SK-N-SH (cell line): ENCODE measurements around the gene ZNF438. TPM values are rescaled to one million over a fixed set of nuclear protein-coding genes. Genes with fewer than 3 reads are reported as not detected.

Source experiments
- ELF1 ChIP-seq: IDR thresholded peaks from 2 replicates; pipeline ENCODE4 v1.4.0; 2012
- EZH2phosphoT487 ChIP-seq: fragments of 200-600 bp; sonication (generic); IDR thresholded peaks from 2 replicates; pipeline ENCODE4 v1.6.1; 2017; ENCODE audit warnings: low read depth, mixed run types, mild to moderate bottlenecking, antibody characterized with exemption, moderate library complexity, borderline replicate concordance
- FOXJ3 ChIP-seq: sonication (generic); formaldehyde crosslinking; IDR thresholded peaks from 2 replicates; pipeline ENCODE4 v1.5.1; 2020; ENCODE audit warnings: mild to moderate bottlenecking, missing genetic modification reagents
- FOXM1 ChIP-seq: IDR thresholded peaks from 2 replicates; pipeline ENCODE4 v1.4.0; 2012; ENCODE audit warnings: low read depth, mild to moderate bottlenecking
- GABPA ChIP-seq: IDR thresholded peaks from 2 replicates; pipeline ENCODE4 v1.4.0; 2012; ENCODE audit warnings: low read depth, mild to moderate bottlenecking
- GATA2 ChIP-seq: sonication (generic); formaldehyde crosslinking; IDR thresholded peaks from 2 replicates; pipeline ENCODE4 v1.5.0; 2020; ENCODE audit warnings: mild to moderate bottlenecking, missing genetic modification reagents
- IRF3 ChIP-seq: fragments of 150-350 bp; IDR thresholded peaks from 2 replicates; pipeline ENCODE4 v1.6.1; 2016; ENCODE audit warnings: mild to moderate bottlenecking, low read depth, low read length
- MAX ChIP-seq: IDR thresholded peaks from 2 replicates; pipeline ENCODE4 v1.4.0; 2012; ENCODE audit warnings: low read depth
- MEF2A ChIP-seq: IDR thresholded peaks from 2 replicates; pipeline ENCODE4 v1.4.0; 2012; ENCODE audit warnings: low read depth, borderline replicate concordance
- MXI1 ChIP-seq: IDR thresholded peaks from 2 replicates; pipeline ENCODE4 v1.6.1; 2012; ENCODE audit warnings: mild to moderate bottlenecking, low read depth, low read length, improper control_type of control experiment
- NFIC ChIP-seq: IDR thresholded peaks from 2 replicates; pipeline ENCODE4 v1.4.0; 2012; ENCODE audit warnings: borderline replicate concordance
- POLR2AphosphoS5 ChIP-seq: IDR thresholded peaks from 2 replicates; pipeline ENCODE4 v1.6.1; 2012; ENCODE audit warnings: low read depth, low read length
- RAD21 ChIP-seq: IDR thresholded peaks from 2 replicates; pipeline ENCODE4 v1.6.1; 2012; ENCODE audit warnings: mild to moderate bottlenecking, low read length
- RCOR1 ChIP-seq: fragments of 150-350 bp; IDR thresholded peaks from 2 replicates; pipeline ENCODE4 v1.6.1; 2017; ENCODE audit warnings: antibody characterized with exemption, low read length
- RFX5 ChIP-seq: IDR thresholded peaks from 2 replicates; pipeline ENCODE4 v1.6.1; 2012; ENCODE audit warnings: mild to moderate bottlenecking, improper control_type of control experiment, low read length
- RXRA ChIP-seq: IDR thresholded peaks from 2 replicates; pipeline ENCODE4 v1.4.0; 2012; ENCODE audit warnings: low read depth, mild to moderate bottlenecking, borderline replicate concordance
- SIN3A ChIP-seq: IDR thresholded peaks from 2 replicates; pipeline ENCODE4 v1.6.1; 2012; ENCODE audit warnings: low read depth, mild to moderate bottlenecking, low read length, moderate library complexity, borderline replicate concordance
- SMC3 ChIP-seq: IDR thresholded peaks from 2 replicates; pipeline ENCODE4 v1.6.1; 2012; ENCODE audit warnings: low read depth, low read length, improper control_type of control experiment
- TAF1 ChIP-seq: IDR thresholded peaks from 2 replicates; pipeline ENCODE4 v1.6.1; 2012; ENCODE audit warnings: low read depth, mild to moderate bottlenecking, low read length, moderate library complexity, borderline replicate concordance
- USF1 ChIP-seq: IDR thresholded peaks from 2 replicates; pipeline ENCODE4 v1.4.0; 2012; ENCODE audit warnings: low read depth, borderline replicate concordance
- YY1 ChIP-seq: IDR thresholded peaks from 2 replicates; pipeline ENCODE4 v1.4.0; 2012; ENCODE audit warnings: low read depth, mild to moderate bottlenecking
- polyA plus RNA-seq, 3 experiments: library from polyadenylated mRNA; depleted of rRNA; stranded (reverse); fragments of >200 nt; gene quantifications; 2 replicates each; pipeline ENCODE4 v1.2.3, GENCODE V29; 2012
- TF ChIP-seq, protein P1 (sequence below): fragments of 150-350 bp; IDR thresholded peaks from 2 replicates; pipeline ENCODE4 v1.6.1; 2017; ENCODE audit warnings: antibody characterized with exemption, low read length, low read depth, borderline replicate concordance
- TF ChIP-seq, protein P2 (sequence below): IDR thresholded peaks from 2 replicates; pipeline ENCODE4 v1.4.0; 2012; ENCODE audit warnings: low read depth, borderline replicate concordance
- TF ChIP-seq, protein P3 (sequence below): fragments of 200-600 bp; sonication (generic); IDR thresholded peaks from 2 replicates; pipeline ENCODE4 v1.6.1; 2017; ENCODE audit warnings: antibody characterized with exemption, mild to moderate bottlenecking, moderate library complexity

The ZNF438 gene
- polyA plus RNA-seq, 1 of the 3 experiments (the other 2 are of a cell fraction): 2.1 TPM

DNA sequence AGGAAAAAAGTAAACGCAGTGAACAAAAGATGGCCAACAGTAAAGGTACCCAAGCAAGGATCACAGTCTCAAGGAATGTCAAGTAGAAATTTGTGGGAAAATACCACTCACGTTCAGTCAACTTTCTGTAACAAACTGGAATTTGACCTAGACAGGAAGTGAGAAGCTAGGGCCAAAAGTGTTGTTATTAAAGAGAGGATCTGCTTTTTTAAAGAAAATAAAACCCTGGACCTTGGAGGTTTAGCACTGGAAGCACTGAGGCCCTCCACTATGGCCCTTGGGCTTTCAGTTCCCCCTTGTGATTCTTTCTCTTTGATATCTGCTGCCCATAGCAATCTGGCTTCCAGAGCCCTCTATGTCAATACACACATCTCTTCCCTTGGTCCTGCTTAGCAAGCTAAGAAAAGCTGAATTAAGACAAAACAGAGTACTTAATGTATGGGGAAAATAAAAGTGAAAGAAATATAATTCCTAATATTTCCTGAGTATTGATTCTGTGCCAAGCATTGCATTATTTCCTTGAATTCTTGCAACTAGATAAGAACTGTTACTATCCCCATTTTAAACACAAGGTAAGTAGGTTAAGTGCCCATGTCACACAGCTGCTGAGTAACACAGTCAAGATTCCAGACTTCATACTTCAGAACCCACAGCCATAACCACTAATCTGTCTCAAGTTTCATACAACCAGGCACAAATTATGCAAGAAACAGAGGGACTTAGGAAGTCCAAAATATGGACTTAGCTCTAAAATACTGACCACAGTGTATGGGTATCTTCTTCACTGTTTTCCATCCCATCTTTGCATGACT is 2.6 kb upstream of the ZNF438 start (continued):
- TF ChIP-seq NFIC: peak; percentile 65; the same call in 1 of the 2 replicates
- TF ChIP-seq FOXM1: no peak
- TF ChIP-seq RXRA: peak; percentile 24; the same call in 1 of the 2 replicates
- TF ChIP-seq EZH2phosphoT487: no peak
- TF ChIP-seq TAF1: no peak
- TF ChIP-seq GATA2 (CRISPR knock-in tag): no peak
- TF ChIP-seq RFX5: no peak
- no peak for TF ChIP-seq FOXJ3 (CRISPR knock-in tag)
- TF ChIP-seq RAD21: no peak
- TF ChIP-seq, protein P1, sequence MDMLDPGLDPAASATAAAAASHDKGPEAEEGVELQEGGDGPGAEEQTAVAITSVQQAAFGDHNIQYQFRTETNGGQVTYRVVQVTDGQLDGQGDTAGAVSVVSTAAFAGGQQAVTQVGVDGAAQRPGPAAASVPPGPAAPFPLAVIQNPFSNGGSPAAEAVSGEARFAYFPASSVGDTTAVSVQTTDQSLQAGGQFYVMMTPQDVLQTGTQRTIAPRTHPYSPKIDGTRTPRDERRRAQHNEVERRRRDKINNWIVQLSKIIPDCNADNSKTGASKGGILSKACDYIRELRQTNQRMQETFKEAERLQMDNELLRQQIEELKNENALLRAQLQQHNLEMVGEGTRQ: no peak
- TF ChIP-seq, protein P2, sequence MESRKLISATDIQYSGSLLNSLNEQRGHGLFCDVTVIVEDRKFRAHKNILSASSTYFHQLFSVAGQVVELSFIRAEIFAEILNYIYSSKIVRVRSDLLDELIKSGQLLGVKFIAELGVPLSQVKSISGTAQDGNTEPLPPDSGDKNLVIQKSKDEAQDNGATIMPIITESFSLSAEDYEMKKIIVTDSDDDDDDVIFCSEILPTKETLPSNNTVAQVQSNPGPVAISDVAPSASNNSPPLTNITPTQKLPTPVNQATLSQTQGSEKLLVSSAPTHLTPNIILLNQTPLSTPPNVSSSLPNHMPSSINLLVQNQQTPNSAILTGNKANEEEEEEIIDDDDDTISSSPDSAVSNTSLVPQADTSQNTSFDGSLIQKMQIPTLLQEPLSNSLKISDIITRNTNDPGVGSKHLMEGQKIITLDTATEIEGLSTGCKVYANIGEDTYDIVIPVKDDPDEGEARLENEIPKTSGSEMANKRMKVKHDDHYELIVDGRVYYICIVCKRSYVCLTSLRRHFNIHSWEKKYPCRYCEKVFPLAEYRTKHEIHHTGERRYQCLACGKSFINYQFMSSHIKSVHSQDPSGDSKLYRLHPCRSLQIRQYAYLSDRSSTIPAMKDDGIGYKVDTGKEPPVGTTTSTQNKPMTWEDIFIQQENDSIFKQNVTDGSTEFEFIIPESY: no peak
- no peak for TF ChIP-seq SMC3
- no peak for TF ChIP-seq USF1
- no peak for TF ChIP-seq MEF2A
- TF ChIP-seq YY1: no peak
- no peak for TF ChIP-seq MXI1
- TF ChIP-seq ELF1: no peak
- no peak for TF ChIP-seq IRF3
- TF ChIP-seq, protein P3, sequence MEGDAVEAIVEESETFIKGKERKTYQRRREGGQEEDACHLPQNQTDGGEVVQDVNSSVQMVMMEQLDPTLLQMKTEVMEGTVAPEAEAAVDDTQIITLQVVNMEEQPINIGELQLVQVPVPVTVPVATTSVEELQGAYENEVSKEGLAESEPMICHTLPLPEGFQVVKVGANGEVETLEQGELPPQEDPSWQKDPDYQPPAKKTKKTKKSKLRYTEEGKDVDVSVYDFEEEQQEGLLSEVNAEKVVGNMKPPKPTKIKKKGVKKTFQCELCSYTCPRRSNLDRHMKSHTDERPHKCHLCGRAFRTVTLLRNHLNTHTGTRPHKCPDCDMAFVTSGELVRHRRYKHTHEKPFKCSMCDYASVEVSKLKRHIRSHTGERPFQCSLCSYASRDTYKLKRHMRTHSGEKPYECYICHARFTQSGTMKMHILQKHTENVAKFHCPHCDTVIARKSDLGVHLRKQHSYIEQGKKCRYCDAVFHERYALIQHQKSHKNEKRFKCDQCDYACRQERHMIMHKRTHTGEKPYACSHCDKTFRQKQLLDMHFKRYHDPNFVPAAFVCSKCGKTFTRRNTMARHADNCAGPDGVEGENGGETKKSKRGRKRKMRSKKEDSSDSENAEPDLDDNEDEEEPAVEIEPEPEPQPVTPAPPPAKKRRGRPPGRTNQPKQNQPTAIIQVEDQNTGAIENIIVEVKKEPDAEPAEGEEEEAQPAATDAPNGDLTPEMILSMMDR: no peak
- TF ChIP-seq MAX: no peak
- no peak for TF ChIP-seq RCOR1
- no peak for TF ChIP-seq GABPA
- TF ChIP-seq SIN3A: no peak
- TF ChIP-seq POLR2AphosphoS5: peak; percentile 52; the same call in 1 of the 2 replicates
- TF ChIP-seq, all 33 proteins: peak for 9
